IMR-90 (cell line): ENCODE measurements around the gene ZNF609. TPM values are rescaled to one million over a fixed set of nuclear protein-coding genes. Genes with fewer than 3 reads are reported as not detected.

Source experiments
- ATAC-seq: fragments of 200-7000 bp; cut with Tn5 transposase; 2 replicates; pipeline ENCODE4 v1.9.1; 2020; ENCODE audit warnings: low read depth, mild to moderate bottlenecking, moderate library complexity
- BruUV-seq: library from RNA; stranded (reverse); fragments of 400-500 nt; replicated peaks from 2 replicates; lab custom pipeline; 2021; lab: Mats Ljungman, UMichigan
- CTCF ChIA-PET: fragments of 300-600 bp; formaldehyde crosslinking; extraction: SDS; loops from one replicate; lab custom pipeline; 2021; ENCODE audit warnings: antibody characterized with exemption; lab: Yijun Ruan, JAX
- POLR2A ChIA-PET: fragments of 300-600 bp; sonication (Branson Sonifier 250); formaldehyde crosslinking; loops from one replicate; lab custom pipeline; 2022; ENCODE audit warnings: antibody characterized with exemption; ENCODE audit not compliant: unreplicated experiment; lab: Charles Lee
- DNase-seq: peaks from one replicate; pipeline ENCODE4 v3.0.0; 2013
- H2AFZ ChIP-seq: replicated peaks from 2 replicates; pipeline ENCODE3; 2013; ENCODE audit warnings: low read length, mild to moderate bottlenecking; ENCODE audit not compliant: poor library complexity
- H2AK5ac ChIP-seq: 2 replicates; pipeline ENCODE4 v1.6.1; 2013; ENCODE audit warnings: low read depth, low read length, inconsistent platforms
- H2AK9ac ChIP-seq: replicated peaks from 2 replicates; pipeline ENCODE3; 2013; ENCODE audit warnings: mild to moderate bottlenecking, low read depth, low read length, moderate library complexity; ENCODE audit not compliant: poor library complexity
- H2BK120ac ChIP-seq: 2 replicates; pipeline ENCODE4 v1.6.1; 2013; ENCODE audit warnings: low read depth, low read length, inconsistent platforms
- H2BK15ac ChIP-seq: 3 replicates; pipeline ENCODE4 v1.6.1; 2013; ENCODE audit warnings: low read depth, low read length, inconsistent platforms
- H2BK20ac ChIP-seq: 2 replicates; pipeline ENCODE4 v1.6.1; 2013; ENCODE audit warnings: low read depth, mild to moderate bottlenecking, inconsistent platforms, low read length, moderate library complexity
- H2BK5ac ChIP-seq: 2 replicates; pipeline ENCODE4 v1.6.1; 2013; ENCODE audit warnings: mild to moderate bottlenecking, low read depth, low read length, inconsistent platforms; ENCODE audit not compliant: poor library complexity, severe bottlenecking
- H3K14ac ChIP-seq: replicated peaks from 2 replicates; pipeline ENCODE4 v1.6.1; 2013; ENCODE audit warnings: low read depth, low read length, inconsistent platforms
- H3K18ac ChIP-seq: 2 replicates; pipeline ENCODE4 v1.6.1; 2013; ENCODE audit warnings: low read depth, low read length, control low read depth
- H3K23ac ChIP-seq: 2 replicates; pipeline ENCODE4 v1.6.1; 2013; ENCODE audit warnings: low read depth, low read length, inconsistent platforms
- H3K27ac ChIP-seq: 2 replicates; pipeline ENCODE4 v1.5.1; 2013; ENCODE audit warnings: mild to moderate bottlenecking, control low read depth, low read length; ENCODE audit not compliant: insufficient read depth
- H3K27me3 ChIP-seq: 2 replicates; pipeline ENCODE4 v1.6.1; 2013; ENCODE audit warnings: low read length; ENCODE audit not compliant: control insufficient read depth, insufficient read depth
- H3K36me3 ChIP-seq: 2 replicates; pipeline ENCODE4 v1.6.1; 2013; ENCODE audit warnings: low read length, mixed read lengths; ENCODE audit not compliant: control insufficient read depth, insufficient read depth
- H3K4ac ChIP-seq: 2 replicates; pipeline ENCODE4 v1.6.1; 2013; ENCODE audit warnings: low read depth, low read length, inconsistent platforms
- H3K4me1 ChIP-seq: 2 replicates; pipeline ENCODE4 v1.6.1; 2013; ENCODE audit warnings: low read length, mixed read lengths; ENCODE audit not compliant: control insufficient read depth, insufficient read depth
- H3K4me2 ChIP-seq: 2 replicates; pipeline ENCODE4 v1.6.1; 2013; ENCODE audit warnings: low read depth, mild to moderate bottlenecking, control low read depth, low read length, moderate library complexity
- H3K4me3 ChIP-seq: 2 replicates; pipeline ENCODE4 v1.5.1; 2013; ENCODE audit warnings: low read depth, mild to moderate bottlenecking, control low read depth, low read length, moderate library complexity; ENCODE audit not compliant: insufficient read depth
- H3K56ac ChIP-seq: 2 replicates; pipeline ENCODE4 v1.6.1; 2013; ENCODE audit warnings: low read length, inconsistent platforms; ENCODE audit not compliant: insufficient read depth; ENCODE audit errors: extremely low read depth
- H3K79me1 ChIP-seq, 2 experiments: 2 replicates each; pipeline ENCODE4 v1.6.1; 2013; ENCODE audit warnings: low read length in 2 of 2, inconsistent platforms in 1 of 2, low read depth in 1 of 2
- H3K9ac ChIP-seq: 2 replicates; pipeline ENCODE4 v1.6.1; 2013; ENCODE audit warnings: low read depth, low read length, control low read depth
- H3K9me1 ChIP-seq: 2 replicates; pipeline ENCODE4 v1.6.1; 2013; ENCODE audit warnings: low read length, inconsistent platforms; ENCODE audit not compliant: insufficient read depth
- H3K9me3 ChIP-seq: 2 replicates; pipeline ENCODE4 v1.6.1; 2013; ENCODE audit warnings: low read length; ENCODE audit not compliant: control insufficient read depth, insufficient read depth
- H4K20me1 ChIP-seq: 2 replicates; pipeline ENCODE4 v1.6.1; 2013; ENCODE audit warnings: low read length, inconsistent platforms; ENCODE audit not compliant: insufficient read depth
- H4K5ac ChIP-seq: 2 replicates; pipeline ENCODE4 v1.6.1; 2013; ENCODE audit warnings: mild to moderate bottlenecking, low read depth, low read length, control low read depth
- H4K8ac ChIP-seq, 2 experiments: 2 replicates each; pipeline ENCODE4 v1.6.1; 2013; ENCODE audit warnings: low read depth in 2 of 2, low read length in 2 of 2, control low read depth in 1 of 2, inconsistent platforms in 1 of 2
- H4K91ac ChIP-seq: 2 replicates; pipeline ENCODE4 v1.6.1; 2013; ENCODE audit warnings: low read depth, low read length, inconsistent platforms; ENCODE audit not compliant: insufficient read depth
- BHLHE40 ChIP-seq: fragments of 150-350 bp; IDR thresholded peaks from 2 replicates; pipeline ENCODE4 v1.6.1; 2016; ENCODE audit warnings: mild to moderate bottlenecking, low read depth, low read length
- CEBPB ChIP-seq: IDR thresholded peaks from 2 replicates; pipeline ENCODE4 v1.6.1; 2012; ENCODE audit warnings: low read depth, low read length, improper control_type of control experiment
- CTCF ChIP-seq: conservative IDR thresholded peaks from 2 replicates; pipeline ENCODE4 v1.5.1; 2012; ENCODE audit warnings: mild to moderate bottlenecking, low read depth, low read length, improper control_type of control experiment
- ELK1 ChIP-seq: fragments of 150-350 bp; IDR thresholded peaks from 2 replicates; pipeline ENCODE4 v1.6.1; 2016; ENCODE audit warnings: low read depth, mild to moderate bottlenecking, low read length, moderate library complexity, borderline replicate concordance
- FOS ChIP-seq: fragments of 150-350 bp; IDR thresholded peaks from 2 replicates; pipeline ENCODE4 v1.6.1; 2016; ENCODE audit warnings: low read depth, low read length
- MAFK ChIP-seq: IDR thresholded peaks from 2 replicates; pipeline ENCODE4 v1.6.1; 2012; ENCODE audit warnings: low read depth, low read length, improper control_type of control experiment
- MAZ ChIP-seq: IDR thresholded peaks from 2 replicates; pipeline ENCODE4 v1.6.1; 2012; ENCODE audit warnings: low read depth, mild to moderate bottlenecking, low read length, improper control_type of control experiment, moderate library complexity, borderline replicate concordance
- MXI1 ChIP-seq: IDR thresholded peaks from 2 replicates; pipeline ENCODE4 v1.6.1; 2012; ENCODE audit warnings: low read depth, mild to moderate bottlenecking, low read length, moderate library complexity, borderline replicate concordance
- NFE2L2 ChIP-seq: fragments of 150-350 bp; IDR thresholded peaks from 2 replicates; pipeline ENCODE4 v1.6.1; 2016; ENCODE audit warnings: low read depth, mild to moderate bottlenecking, low read length
- POLR2A ChIP-seq: IDR thresholded peaks from 2 replicates; pipeline ENCODE4 v1.6.1; 2012; ENCODE audit warnings: mild to moderate bottlenecking, low read depth, low read length
- RAD21 ChIP-seq: IDR thresholded peaks from 2 replicates; pipeline ENCODE4 v1.6.1; 2012; ENCODE audit warnings: low read length, improper control_type of control experiment
- RCOR1 ChIP-seq: IDR thresholded peaks from 2 replicates; pipeline ENCODE4 v1.6.1; 2012; ENCODE audit warnings: mild to moderate bottlenecking, low read length, improper control_type of control experiment; ENCODE audit not compliant: insufficient replicate concordance
- RFX5 ChIP-seq: IDR thresholded peaks from 2 replicates; pipeline ENCODE4 v1.8.0; 2012; ENCODE audit warnings: low read depth, mild to moderate bottlenecking, low read length, moderate library complexity
- USF2 ChIP-seq: fragments of 150-350 bp; IDR thresholded peaks from 2 replicates; pipeline ENCODE4 v1.6.1; 2017; ENCODE audit warnings: mild to moderate bottlenecking, antibody characterized with exemption, low read length, low read depth
- WGBS, 2 experiments: methylation state at CpG; one replicate each; pipeline versions ENCODE4 v1.1.5 to v1.1.7; 2013; ENCODE audit warnings: missing lambda C conversion rate in 2 of 2; ENCODE audit not compliant: insufficient read length in 1 of 2; ENCODE audit errors: extremely low coverage in 2 of 2; 5-methylcytosine and 5-hydroxymethylcytosine counted together
- dilution Hi-C: fragments of 300-500 bp; cut with HindIII; formaldehyde crosslinking; loops from one replicate; pipeline ENCODE4 v1.14.3; 2018; ENCODE audit warnings: low sequenced_read_pairs; ENCODE audit not compliant: unreplicated experiment
- in situ Hi-C: fragments of 300-500 bp; cut with MboI; formaldehyde crosslinking; loops from 3 replicates; pipeline ENCODE4 v1.14.3; 2019; ENCODE audit warnings: low sequenced_read_pairs, inconsistent platforms, mixed read lengths
- intact Hi-C: fragments of 100-400 bp; cut with micrococcal nuclease; formaldehyde crosslinking; loops from 2 replicates; pipeline ENCODE4 v1.10.0; 2022
- polyA plus RNA-seq, 3 experiments: library from polyadenylated mRNA; depleted of rRNA; stranded (reverse); fragments of >200 nt; gene quantifications; 2 replicates each; pipeline ENCODE4 v1.2.3, GENCODE V29; 2012; ENCODE audit warnings: low replicate concordance in 1 of 3
- total RNA-seq: library from RNA; depleted of rRNA; stranded (reverse); fragments of >200 nt; gene quantifications from 2 replicates; pipeline ENCODE4 v1.2.3, GENCODE V29; 2012

The ZNF609 gene
- total and polyA plus RNA-seq, 2 of the 4 experiments (the other 2 are of a cell fraction), result 10.4 to 12.5 TPM

GRCh38 chr15:64731012-64731804 is 270.8 kb downstream of the ZNF609 start:
- 27% methylated on average over 7 of the region's 16 CpGs; no CpG with 5 or more reads in 1 of the 2 experiments for WGBS, 2 experiments
- POLR2A ChIA-PET, result no interaction called here
- in situ Hi-C loops, result loop anchor here (5.0 kb wide), 2 partner anchors 81 to 176 kb away; no protein-coding TSS in a partner anchor
- no peak for TF ChIP-seq FOS
- TF ChIP-seq ELK1, result no peak
- TF ChIP-seq MAFK, result no peak
- TF ChIP-seq CTCF, result peak; percentile 92
- TF ChIP-seq USF2, result no peak
- TF ChIP-seq NFE2L2, result no peak
- TF ChIP-seq MAZ, result no peak
- TF ChIP-seq CEBPB, result no peak
- TF ChIP-seq BHLHE40, result no peak
- peak; percentile 96 for TF ChIP-seq RAD21
- no peak for TF ChIP-seq RCOR1
- TF ChIP-seq RFX5, result no peak
- TF ChIP-seq POLR2A, result 0 out of 2 replicates have a peak, but pooled peaks have one; percentile 29
- no peak for TF ChIP-seq MXI1

More at GRCh38 chr15:64731012-64731804, 270.8 kb downstream of the ZNF609 start:
- no TSS peak for BruUV-seq
- H4K91ac ChIP-seq, result no peak overlapping the region
- H2BK120ac ChIP-seq, result no peak overlapping the region
- peak; percentile 59 for DNase-seq
- no peak overlapping the region for H3K14ac ChIP-seq
- peak overlapping the region; percentile 49; the same call in 1 of the 2 replicates for H3K4me2 ChIP-seq
- CTCF ChIA-PET, result interaction anchor here (1.0 to 1.8 kb wide), 2 partner anchors 10 to 79 kb away, joined by 3 to 9 read pairs; no protein-coding TSS in a partner anchor
- no peak overlapping the region for H2BK15ac ChIP-seq
- H2AK5ac ChIP-seq, result no peak overlapping the region
- dilution Hi-C loops, result no loop called here
- H3K4me3 ChIP-seq, result no peak overlapping the region
- H3K27ac ChIP-seq, result no peak overlapping the region
- H3K4ac ChIP-seq, result no peak overlapping the region
- H3K4me1 ChIP-seq, result no peaks in the 10 kb centered on the region
- no peaks in the 10 kb centered on the region for H4K20me1 ChIP-seq
- no peak overlapping the region for H4K5ac ChIP-seq
- H3K56ac ChIP-seq, result no peak overlapping the region
- no peaks in the 10 kb centered on the region for H3K27me3 ChIP-seq
- peak overlapping the region; percentile 56 for H2AFZ ChIP-seq
- no peaks in the 10 kb centered on the region for H3K36me3 ChIP-seq
- peak; percentile 80 for ATAC-seq
- no peak overlapping the region for H4K8ac ChIP-seq
- no peaks in the 10 kb centered on the region for H3K9me3 ChIP-seq
- intact Hi-C loops, result loop anchor here (1.0 to 5.0 kb wide), 3 partner anchors 79 to 301 kb away; no protein-coding TSS in a partner anchor
- H3K9ac ChIP-seq, result no peak overlapping the region
- H2BK5ac ChIP-seq, result no peak overlapping the region
- no peak overlapping the region for H3K18ac ChIP-seq
- H3K79me1 ChIP-seq, result no peaks in the 10 kb centered on the region
- no peaks in the 10 kb centered on the region for H3K9me1 ChIP-seq
- no peak overlapping the region for H3K23ac ChIP-seq
- no peak overlapping the region for H2BK20ac ChIP-seq
- H2AK9ac ChIP-seq, result peak overlapping the region; percentile 39
